Lower leg skin (tissue), 4 donors: Measurements from ENCODE around the gene IDH3A. TPM values are rescaled to one million over a fixed set of nuclear protein-coding genes. Genes with fewer than 3 reads are reported as not detected.
"Not testable (repeated sequence)": the region's sequence is repeated elsewhere in the genome, so short reads cannot be mapped to it uniquely, and the experiment has no call there.

ENCODE experiments used
- DNase-seq, 2 donors: peaks; one replicate each; pipeline ENCODE4 v3.0.0-alpha.2; 2019; ENCODE audit warnings: low spot score in 2 of 2
- H3K4me3 ChIP-seq: fragments of 200-600 bp; sonication (generic); 2 replicates; pipeline ENCODE4 v1.5.1; 2017; ENCODE audit warnings: mild to moderate bottlenecking, low read depth; ENCODE audit not compliant: poor library complexity, severe bottlenecking
- POLR2A ChIP-seq, 2 donors: fragments of 450-650 bp; IDR thresholded peaks; one replicate each; pipeline ENCODE4 v1.6.1; 2016 to 2017; ENCODE audit warnings: antibody characterized with exemption in 2 of 2, mild to moderate bottlenecking in 1 of 2, moderate library complexity in 1 of 2
- WGBS, 2 donors: methylation state at CpG; one replicate each; pipeline ENCODE4 v1.1.5; 2018; 5-methylcytosine and 5-hydroxymethylcytosine counted together
- intact Hi-C: fragments of 100-400 bp; cut with DNase I; formaldehyde crosslinking; loops from one replicate; pipeline ENCODE4 v1.15.0; 2023; ENCODE audit warnings: low total_unique reads
- total RNA-seq, 4 donors: library from RNA; depleted of rRNA; stranded (reverse); fragments of >200 nt; gene quantifications; one replicate each; pipeline ENCODE4 v1.1.0, GENCODE V29; 2016
- TF ChIP-seq, protein P1 (sequence below), 3 donors: fragments of 450-650 bp; IDR thresholded peaks; one replicate each; pipeline ENCODE4 v1.5.1; 2016; ENCODE audit warnings: antibody characterized with exemption in 3 of 3, mild to moderate bottlenecking in 3 of 3, moderate library complexity in 2 of 3

IDH3A gene
- total RNA-seq, 4 donors from 2014 or later: 51.0 to 77.2 (median 60.8) TPM

DNA sequence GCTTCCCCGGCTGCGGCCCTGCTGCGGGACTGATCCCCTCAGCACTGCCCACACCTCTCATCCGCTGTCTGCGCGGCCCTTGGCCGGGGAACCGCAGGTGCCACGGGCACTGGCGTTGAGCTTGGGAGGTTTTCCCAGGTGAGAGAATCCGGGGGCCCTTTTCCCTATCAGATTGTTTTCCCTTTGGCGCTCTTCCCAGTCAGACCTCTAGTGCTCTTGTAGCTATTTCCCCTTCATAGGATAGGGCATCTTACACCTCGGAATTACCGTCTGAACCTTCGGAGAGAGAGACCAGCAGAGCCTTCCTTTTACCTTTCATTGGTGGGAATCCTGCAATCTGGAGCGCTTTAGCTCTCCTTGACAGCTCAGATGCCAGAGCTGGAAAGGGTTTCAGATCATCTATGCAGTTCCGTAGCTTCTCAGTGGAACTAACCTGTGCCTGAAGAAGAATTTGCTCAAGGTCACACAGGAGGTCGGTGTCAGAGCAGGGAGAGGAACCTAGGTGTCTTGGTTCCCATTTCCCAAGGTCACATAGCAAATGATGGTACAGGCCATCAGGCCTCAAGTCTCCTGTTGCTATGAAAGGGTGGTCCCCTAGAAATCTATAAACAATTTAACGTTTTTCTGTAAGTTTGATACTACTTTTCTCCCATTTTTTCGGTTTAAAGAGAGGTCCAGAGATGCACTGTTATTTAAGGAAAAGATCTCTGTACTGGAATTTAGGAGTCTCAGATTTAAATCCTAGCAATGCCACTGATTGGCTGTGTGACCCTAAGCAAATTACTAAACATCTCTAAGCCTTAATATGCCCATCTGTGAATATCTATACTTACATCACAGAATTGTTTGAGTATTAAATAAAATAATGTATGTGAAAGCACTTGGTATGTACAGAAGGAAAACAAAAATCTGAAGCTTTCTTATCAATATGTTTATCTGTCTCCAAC lies 916 bp downstream of the IDH3A start:
- H3K4me3 ChIP-seq: peak overlapping the region; percentile 56
- no peak for DNase-seq
- WGBS, 2 donors: 11 to 20% methylated on average over 15 to 19 of the region's 20 CpGs
- intact Hi-C loops: no loop called here
- no peak for TF ChIP-seq POLR2A (IDR thresholded peaks at IDR 0.05)
- TF ChIP-seq, protein P1, sequence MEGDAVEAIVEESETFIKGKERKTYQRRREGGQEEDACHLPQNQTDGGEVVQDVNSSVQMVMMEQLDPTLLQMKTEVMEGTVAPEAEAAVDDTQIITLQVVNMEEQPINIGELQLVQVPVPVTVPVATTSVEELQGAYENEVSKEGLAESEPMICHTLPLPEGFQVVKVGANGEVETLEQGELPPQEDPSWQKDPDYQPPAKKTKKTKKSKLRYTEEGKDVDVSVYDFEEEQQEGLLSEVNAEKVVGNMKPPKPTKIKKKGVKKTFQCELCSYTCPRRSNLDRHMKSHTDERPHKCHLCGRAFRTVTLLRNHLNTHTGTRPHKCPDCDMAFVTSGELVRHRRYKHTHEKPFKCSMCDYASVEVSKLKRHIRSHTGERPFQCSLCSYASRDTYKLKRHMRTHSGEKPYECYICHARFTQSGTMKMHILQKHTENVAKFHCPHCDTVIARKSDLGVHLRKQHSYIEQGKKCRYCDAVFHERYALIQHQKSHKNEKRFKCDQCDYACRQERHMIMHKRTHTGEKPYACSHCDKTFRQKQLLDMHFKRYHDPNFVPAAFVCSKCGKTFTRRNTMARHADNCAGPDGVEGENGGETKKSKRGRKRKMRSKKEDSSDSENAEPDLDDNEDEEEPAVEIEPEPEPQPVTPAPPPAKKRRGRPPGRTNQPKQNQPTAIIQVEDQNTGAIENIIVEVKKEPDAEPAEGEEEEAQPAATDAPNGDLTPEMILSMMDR (IDR thresholded peaks at IDR 0.05): no peak

DNA sequence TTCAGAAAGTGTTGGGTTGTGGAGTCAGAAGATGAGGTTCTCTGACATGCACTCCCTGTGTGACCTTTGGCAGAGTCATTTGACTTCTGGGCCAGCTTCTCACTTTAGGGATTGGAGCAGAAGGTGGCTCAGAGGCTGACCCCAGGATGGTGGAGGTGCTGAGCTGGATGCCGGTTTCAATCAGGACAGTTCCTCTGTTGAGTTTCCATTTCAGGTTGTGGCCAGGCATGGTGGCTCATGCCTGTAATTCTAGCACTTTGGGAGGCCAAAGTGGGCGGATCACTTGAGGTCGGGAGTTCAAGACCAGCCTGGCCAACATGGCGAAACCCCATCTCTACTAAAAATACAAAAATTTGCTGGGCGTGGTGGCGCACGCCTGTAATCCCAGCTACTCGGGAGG lies 1.9 kb downstream of the IDH3A start:
- WGBS, 2 donors: 92 to 93% methylated on average over 8 of the region's 8 CpGs
- intact Hi-C loops, H3K4me3 ChIP-seq, DNase-seq: not testable (repeated sequence)

DNA sequence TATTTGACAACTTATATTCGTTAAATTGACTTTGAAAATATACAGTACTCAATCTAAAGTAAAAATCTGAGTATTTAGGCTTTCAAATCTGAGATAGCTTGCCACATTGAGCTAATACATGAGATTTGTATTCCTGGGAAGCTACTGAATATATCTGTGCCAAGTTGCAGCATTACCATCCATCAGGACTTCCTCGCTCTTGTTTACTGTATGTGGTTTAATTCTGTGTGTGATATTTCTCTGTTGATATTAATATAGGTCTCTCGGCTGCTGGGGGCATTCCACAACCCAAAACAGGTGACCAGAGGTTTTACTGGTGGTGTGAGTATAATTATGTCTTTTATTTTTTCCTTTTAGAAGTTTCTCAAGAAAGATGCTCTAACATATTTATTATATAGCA lies 5.8 kb downstream of the IDH3A start:
- no peak for DNase-seq
- no peak overlapping the region for H3K4me3 ChIP-seq
- intact Hi-C loops: no loop called here
- TF ChIP-seq, protein P1 (IDR thresholded peaks at IDR 0.05): no peak
- no peak for TF ChIP-seq POLR2A (IDR thresholded peaks at IDR 0.05)
- WGBS, 2 donors: 67 to 70% methylated on average over 3 of the region's 3 CpGs

DNA sequence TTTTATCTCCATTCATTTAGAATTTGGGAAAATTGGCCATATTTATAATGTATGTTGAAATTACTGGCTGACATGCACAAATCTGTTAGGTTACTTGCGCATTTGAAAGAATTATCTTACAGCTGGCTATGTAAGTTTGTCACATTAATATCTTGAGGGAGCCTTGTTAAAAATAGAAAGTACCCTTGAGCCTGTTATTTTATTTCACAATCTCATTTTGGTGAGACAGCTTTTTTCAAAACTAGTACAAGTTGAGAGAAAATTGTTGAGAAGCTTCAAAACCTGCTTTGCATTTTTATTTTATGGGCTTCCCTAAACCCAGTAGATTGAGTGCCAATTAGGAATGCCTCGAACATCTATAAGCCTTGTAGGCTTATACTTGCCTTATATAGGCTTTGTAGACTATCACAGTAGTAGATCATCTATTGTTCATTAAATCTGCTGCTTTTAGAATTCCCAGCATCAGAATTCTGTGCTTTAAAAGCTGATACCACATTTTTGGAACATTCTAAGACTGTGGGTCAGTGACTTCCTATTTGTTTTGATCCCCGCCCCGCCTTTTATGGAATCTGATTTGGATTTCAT lies 6.3 kb downstream of the IDH3A start:
- TF ChIP-seq POLR2A (IDR thresholded peaks at IDR 0.05): no peak
- TF ChIP-seq, protein P1 (IDR thresholded peaks at IDR 0.05): no peak
- intact Hi-C loops: no loop called here
- no peak overlapping the region for H3K4me3 ChIP-seq
- DNase-seq: no peak
- 66 to 69% methylated on average over 4 of the region's 4 CpGs for WGBS, 2 donors

DNA sequence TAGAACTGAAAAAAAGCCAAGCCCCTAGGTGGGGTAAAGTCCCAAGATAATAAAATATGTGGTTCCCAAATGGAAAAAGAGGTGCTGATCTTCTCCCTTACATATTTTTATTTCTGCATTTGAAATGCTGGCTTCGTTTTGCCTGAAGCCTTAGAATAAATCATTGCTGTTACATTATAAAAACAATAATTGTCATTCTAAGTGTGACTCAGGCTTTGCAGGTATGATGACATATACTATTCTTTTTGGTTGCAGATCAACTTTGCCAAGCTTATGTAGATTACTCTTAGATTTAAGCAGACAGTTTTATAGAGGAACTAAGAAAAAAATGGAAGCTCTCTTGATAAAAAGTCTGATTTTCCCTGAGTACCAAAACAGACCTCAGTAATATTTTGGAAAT lies 7.5 kb downstream of the IDH3A start:
- intact Hi-C loops: no loop called here
- no peak for DNase-seq
- TF ChIP-seq, protein P1 (IDR thresholded peaks at IDR 0.05): no peak
- TF ChIP-seq POLR2A (IDR thresholded peaks at IDR 0.05): no peak
- WGBS, 2 donors: 45 to 53% methylated on average over 1 of the region's 1 CpG
- no peak overlapping the region for H3K4me3 ChIP-seq

DNA sequence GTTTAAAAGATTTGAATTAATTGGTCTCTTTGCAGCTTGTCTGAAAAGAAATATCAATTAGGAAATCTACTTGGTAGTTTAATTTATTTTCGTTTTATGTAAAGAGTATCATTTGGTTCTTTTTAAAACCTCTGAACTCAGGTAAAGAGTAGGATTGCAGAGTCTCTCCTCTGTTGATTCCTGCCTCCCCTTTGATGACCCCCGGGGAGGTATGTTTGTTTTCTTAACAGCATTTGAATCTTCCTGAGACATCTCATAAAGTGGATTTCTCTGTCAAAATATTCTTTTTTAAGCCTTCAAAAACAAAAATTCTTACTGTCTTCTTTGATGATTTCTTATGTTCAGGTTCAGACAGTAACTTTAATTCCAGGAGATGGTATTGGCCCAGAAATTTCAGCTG lies 8.0 kb downstream of the IDH3A start:
- WGBS, 2 donors: 43 to 46% methylated on average over 2 of the region's 2 CpGs
- no peak for TF ChIP-seq POLR2A (IDR thresholded peaks at IDR 0.05)
- TF ChIP-seq, protein P1 (IDR thresholded peaks at IDR 0.05): no peak
- H3K4me3 ChIP-seq: no peak overlapping the region
- DNase-seq: no peak
- intact Hi-C loops: no loop called here
